CD4-positive, alpha-beta memory T cell (primary cell): ENCODE measurements around the gene SHE. TPM values are rescaled to one million over a fixed set of nuclear protein-coding genes. Genes with fewer than 3 reads are reported as not detected.

Experiments used
- CTCF ChIA-PET: fragments of 350-600 bp; sonication (Branson Sonifier 250); formaldehyde crosslinking; loops from one replicate; lab custom pipeline; 2021; ENCODE audit warnings: inconsistent platforms; ENCODE audit not compliant: partially characterized antibody; lab: Charles Lee
- POLR2A ChIA-PET: fragments of 350-600 bp; sonication (Branson Sonifier 250); formaldehyde crosslinking; loops from one replicate; lab custom pipeline; 2021; ENCODE audit not compliant: partially characterized antibody; lab: Charles Lee
- DNase-seq, 5 donors: peaks; one replicate each; pipeline versions ENCODE4 v3.0.0 to v3.0.0-alpha.2; 2020 to 2022; ENCODE audit warnings: mixed read lengths in 1 of 5
- H3K27ac ChIP-seq: one replicate; pipeline ENCODE4 v1.7.0; 2013; ENCODE audit warnings: low read depth, low read length
- H3K27me3 ChIP-seq: 2 replicates; pipeline ENCODE4 v1.7.0; 2013; ENCODE audit warnings: mild to moderate bottlenecking, low read length, moderate library complexity; ENCODE audit not compliant: insufficient read depth
- H3K36me3 ChIP-seq: 2 replicates; pipeline ENCODE4 v1.7.0; 2013; ENCODE audit warnings: mild to moderate bottlenecking, low read length, moderate library complexity; ENCODE audit not compliant: insufficient read depth
- H3K4me1 ChIP-seq: 2 replicates; pipeline ENCODE4 v1.7.0; 2013; ENCODE audit warnings: mild to moderate bottlenecking, low read length, moderate library complexity; ENCODE audit not compliant: insufficient read depth
- H3K4me3 ChIP-seq, 2 donors: one replicate each; pipeline ENCODE4 v1.7.0; 2013; ENCODE audit warnings: low read length in 2 of 2, mild to moderate bottlenecking in 1 of 2
- H3K9me3 ChIP-seq, 2 donors: one replicate each; pipeline ENCODE4 v1.7.0; 2013; ENCODE audit warnings: low read length in 2 of 2, control low read depth in 1 of 2; ENCODE audit not compliant: control insufficient read depth in 1 of 2
- H3K27ac Mint-ChIP-seq, 7 donors: one replicate each; pipeline ENCODE4 v1.8.0; 2020 to 2021; ENCODE audit warnings: mixed read lengths in 7 of 7, mild to moderate bottlenecking in 6 of 7, inconsistent platforms in 3 of 7, moderate library complexity in 3 of 7
- H3K27me3 Mint-ChIP-seq, 2 donors: one replicate each; pipeline ENCODE4 v1.8.0; 2020 to 2021; ENCODE audit warnings: mixed read lengths in 2 of 2
- H3K36me3 Mint-ChIP-seq, 2 donors: one replicate each; pipeline ENCODE4 v1.8.0; 2020 to 2021; ENCODE audit warnings: mixed read lengths in 2 of 2, inconsistent platforms in 1 of 2, mild to moderate bottlenecking in 1 of 2
- H3K4me1 Mint-ChIP-seq, 4 donors: one replicate each; pipeline ENCODE4 v1.8.0; 2020 to 2021; ENCODE audit warnings: mixed read lengths in 4 of 4, mild to moderate bottlenecking in 1 of 4
- H3K4me3 Mint-ChIP-seq, 8 donors: one replicate each; pipeline ENCODE4 v1.8.0; 2020 to 2021; ENCODE audit warnings: mixed read lengths in 8 of 8, mild to moderate bottlenecking in 7 of 8, moderate library complexity in 6 of 8, inconsistent platforms in 3 of 8
- H3K9me3 Mint-ChIP-seq, 8 donors: one replicate each; pipeline ENCODE4 v1.8.0; 2020 to 2021; ENCODE audit warnings: mixed read lengths in 8 of 8, mild to moderate bottlenecking in 5 of 8, inconsistent platforms in 3 of 8, moderate library complexity in 1 of 8
- intact Hi-C: fragments of 100-400 bp; cut with micrococcal nuclease; formaldehyde crosslinking; loops from one replicate; pipeline ENCODE4 v1.15.1; 2023
- polyA plus RNA-seq, 2 donors: library from polyadenylated mRNA; unstranded; fragments of 300-500 nt; fragmentation: Illumina TruSeq; gene quantifications; one replicate each; pipeline ENCODE4 v1.2.3, GENCODE V29; 2021
- total RNA-seq, 2 experiments: library from RNA; stranded (reverse); gene quantifications; one replicate each; pipeline ENCODE4 v1.2.3, GENCODE V29; 2021

SHE gene
- total and polyA plus RNA-seq, 4 experiments from 2014 or later: not detected

GRCh38 chr1:154547105-154547732 is 45.0 kb upstream of the SHE start:
- H3K36me3 Mint-ChIP-seq: peaks cover 33 to 38% of the 10 kb centered on the region in 2 donors
- no peak overlapping the region for H3K27ac ChIP-seq
- H3K27ac Mint-ChIP-seq: peak overlapping the region in 1 of 7 donors; percentile 45
- H3K4me3 ChIP-seq: no peak overlapping the region
- ChIA-PET POLR2A (interaction anchor here (1.1 to 1.4 kb wide), 2 partner anchors 66 to 68 kb away, joined by 3 to 6 read pairs; no protein-coding TSS in a partner anchor), CTCF (interaction anchor here (0.7 to 3.1 kb wide), 16 partner anchors 8 to 383 kb away, joined by 3 to 104 read pairs (median 4); partner anchors contain the start of gene UBE2Q1)
- DNase-seq: peak in 1 of 5 donors; percentile 12
- intact Hi-C loops: loop anchor here (2.0 kb wide), 1 partner anchor 142 kb away; the partner anchor contains the start of gene IL6R
- peaks cover 13% of the 10 kb centered on the region for H3K4me1 ChIP-seq
- H3K4me1 Mint-ChIP-seq: peaks cover 7 to 21% (median 14%) of the 10 kb centered on the region in 4 donors
- peaks cover 38% of the 10 kb centered on the region for H3K36me3 ChIP-seq
- no peaks in the 10 kb centered on the region for H3K27me3 ChIP-seq
- H3K4me3 Mint-ChIP-seq: no peak overlapping the region
- H3K9me3 ChIP-seq: no peaks in the 10 kb centered on the region
- H3K27me3 Mint-ChIP-seq: no peaks in the 10 kb centered on the region
- H3K9me3 Mint-ChIP-seq: no peaks in the 10 kb centered on the region

GRCh38 chr1:154546264-154547063 is 44.3 kb upstream of the SHE start:
- peaks cover 13% of the 10 kb centered on the region for H3K4me1 ChIP-seq
- Mint-ChIP-seq H3K4me1 (peaks cover 7 to 21% (median 13%) of the 10 kb centered on the region in 4 donors), H3K27me3 (no peaks in the 10 kb centered on the region), H3K4me3 (no peak overlapping the region), H3K36me3 (peaks cover 27 to 31% of the 10 kb centered on the region in 2 donors), H3K27ac (peak overlapping the region in 4 of 7 donors; percentile 25 to 67 (median 43)), H3K9me3 (no peaks in the 10 kb centered on the region)
- H3K36me3 ChIP-seq: peaks cover 30% of the 10 kb centered on the region
- DNase-seq: peak; percentile 36 to 53 (median 47)
- POLR2A ChIA-PET: interaction anchor here (1.1 to 1.4 kb wide), 2 partner anchors 65 to 67 kb away, joined by 3 to 6 read pairs; no protein-coding TSS in a partner anchor
- CTCF ChIA-PET: interaction anchor here (0.7 to 3.1 kb wide), 18 partner anchors 9 to 539 kb away, joined by 3 to 104 read pairs (median 4); partner anchors contain the start of gene UBE2Q1
- intact Hi-C loops: loop anchor here (1.0 to 2.0 kb wide), 2 partner anchors 66 to 142 kb away; partner anchors contain the start of gene IL6R
- no peak overlapping the region for H3K4me3 ChIP-seq
- no peaks in the 10 kb centered on the region for H3K9me3 ChIP-seq
- H3K27me3 ChIP-seq: no peaks in the 10 kb centered on the region
- H3K27ac ChIP-seq: no peak overlapping the region

GRCh38 chr1:154541231-154541630 is 39.0 kb upstream of the SHE start:
- Mint-ChIP-seq H3K4me3 (no peak overlapping the region), H3K27ac (no peak overlapping the region), H3K36me3 (no peaks in the 10 kb centered on the region), H3K27me3 (peaks cover 1 to 4% of the 10 kb centered on the region in 2 donors), H3K9me3 (no peaks in the 10 kb centered on the region), H3K4me1 (no peaks in the 10 kb centered on the region)
- intact Hi-C loops: no loop called here
- H3K27ac ChIP-seq: no peak overlapping the region
- H3K4me1 ChIP-seq: no peaks in the 10 kb centered on the region
- ChIA-PET POLR2A (no interaction called here), CTCF (no interaction called here)
- H3K9me3 ChIP-seq: no peaks in the 10 kb centered on the region
- H3K4me3 ChIP-seq: no peak overlapping the region
- H3K36me3 ChIP-seq: no peaks in the 10 kb centered on the region
- DNase-seq: no peak
- peaks cover 5% of the 10 kb centered on the region for H3K27me3 ChIP-seq

- CTCF ChIA-PET: no interaction called here
- H3K27me3 ChIP-seq: peaks cover 5% of the 10 kb centered on the region
- H3K36me3 ChIP-seq: no peaks in the 10 kb centered on the region
- H3K27ac ChIP-seq: no peak overlapping the region
- no peaks in the 10 kb centered on the region for H3K9me3 ChIP-seq
- intact Hi-C loops: no loop called here
- DNase-seq: no peak
- H3K36me3 Mint-ChIP-seq: no peaks in the 10 kb centered on the region
- H3K4me3 Mint-ChIP-seq: no peak overlapping the region
- peak overlapping the region in 1 of 7 donors; percentile 8 for H3K27ac Mint-ChIP-seq
- no peaks in the 10 kb centered on the region for H3K4me1 ChIP-seq
- peaks cover 3 to 7% of the 10 kb centered on the region in 2 donors for H3K27me3 Mint-ChIP-seq
- H3K9me3 Mint-ChIP-seq: peaks cover 0 to 3% (median 0%) of the 10 kb centered on the region in 8 donors
- no peaks in the 10 kb centered on the region for H3K4me1 Mint-ChIP-seq
- POLR2A ChIA-PET: no interaction called here
- H3K4me3 ChIP-seq: no peak overlapping the region
Measured at GRCh38 chr1:154539486-154540483, 37.6 kb upstream of the SHE start.

GRCh38 chr1:154536570-154536969 is 34.4 kb upstream of the SHE start:
- no peaks in the 10 kb centered on the region for H3K9me3 ChIP-seq
- ChIA-PET CTCF (no interaction called here), POLR2A (no interaction called here)
- peaks cover 5% of the 10 kb centered on the region for H3K27me3 ChIP-seq
- H3K36me3 Mint-ChIP-seq: no peaks in the 10 kb centered on the region
- no peaks in the 10 kb centered on the region for H3K36me3 ChIP-seq
- peak in 1 of 5 donors; percentile 22 for DNase-seq
- H3K4me3 ChIP-seq: no peak overlapping the region
- H3K27me3 Mint-ChIP-seq: peaks cover 5 to 7% of the 10 kb centered on the region in 2 donors
- H3K4me3 Mint-ChIP-seq: no peak overlapping the region
- peaks cover 0 to 3% (median 0%) of the 10 kb centered on the region in 8 donors for H3K9me3 Mint-ChIP-seq
- no peaks in the 10 kb centered on the region for H3K4me1 Mint-ChIP-seq
- no peaks in the 10 kb centered on the region for H3K4me1 ChIP-seq
- H3K27ac ChIP-seq: no peak overlapping the region
- no peak overlapping the region for H3K27ac Mint-ChIP-seq
- intact Hi-C loops: no loop called here

GRCh38 chr1:154533952-154534844 is 32.0 kb upstream of the SHE start:
- H3K27me3 ChIP-seq: peaks cover 5% of the 10 kb centered on the region
- ChIA-PET POLR2A (no interaction called here), CTCF (interaction anchor here (1.7 kb wide), 1 partner anchor 13 kb away, joined by 6 read pairs; no protein-coding TSS in a partner anchor)
- Mint-ChIP-seq H3K36me3 (no peaks in the 10 kb centered on the region), H3K27ac (no peak overlapping the region), H3K9me3 (peaks cover 0 to 3% (median 0%) of the 10 kb centered on the region in 8 donors), H3K27me3 (peaks cover 3 to 7% of the 10 kb centered on the region in 2 donors), H3K4me3 (no peak overlapping the region), H3K4me1 (no peaks in the 10 kb centered on the region)
- no peaks in the 10 kb centered on the region for H3K4me1 ChIP-seq
- no peaks in the 10 kb centered on the region for H3K36me3 ChIP-seq
- no peak overlapping the region for H3K27ac ChIP-seq
- H3K4me3 ChIP-seq: no peak overlapping the region
- intact Hi-C loops: no loop called here
- no peaks in the 10 kb centered on the region for H3K9me3 ChIP-seq
- DNase-seq: peak in 1 of 5 donors; percentile 10
